A549 (cell line): ENCODE data around the gene C1orf21. TPM values are rescaled to one million over a fixed set of nuclear protein-coding genes. Genes with fewer than 3 reads are reported as not detected.
A peak's percentile ranks its signal among the peaks of the same experiment; 100 is the strongest.

Source experiments
- ATAC-seq, 2 experiments: fragments of 200-7000 bp in 1 of 2; fragments of >200 bp in 1 of 2; cut with Nextera tagmentation in 1 of 2; cut with Tn5 transposase in 1 of 2; 3 replicates each; pipeline versions ENCODE4 v1.8.0 to v1.9.1; 2018 to 2020; ENCODE audit warnings: mild to moderate bottlenecking in 1 of 2, moderate library complexity in 1 of 2
- CTCF ChIA-PET: fragments of 300-600 bp; sonication (Branson Sonifier 250); formaldehyde crosslinking; extraction: SDS; loops from one replicate; lab custom pipeline; 2021; ENCODE audit warnings: antibody characterized with exemption, inconsistent platforms; lab: Yijun Ruan, JAX
- POLR2A ChIA-PET: fragments of 350-600 bp; formaldehyde crosslinking; extraction: SDS; loops from one replicate; lab custom pipeline; 2021; ENCODE audit warnings: antibody characterized with exemption, inconsistent platforms; lab: Yijun Ruan, JAX
- DNase-seq, 2 experiments: peaks; one replicate each; pipeline versions ENCODE4 v3.0.0 to v3.0.0-alpha.2; 2011 to 2016; ENCODE audit warnings: low read depth in 1 of 2, low spot score in 1 of 2
- FAIRE-seq: peaks from 2 replicates; lab custom pipeline; 2011; peaks lifted over from hg19 to GRCh38; lab: Jason Lieb, UNC
- H3K27ac ChIP-seq, 2 experiments: fragments of >200 bp; sonication (Bioruptor Twin); formaldehyde crosslinking; 3 replicates each; pipeline ENCODE4 v1.5.1; 2016 to 2017
- H3K4me1 ChIP-seq: fragments of >200 bp; sonication (Bioruptor Twin); formaldehyde crosslinking; 3 replicates; pipeline ENCODE4 v1.6.1; 2016
- H3K4me2 ChIP-seq: fragments of >200 bp; sonication (Bioruptor Twin); formaldehyde crosslinking; 3 replicates; pipeline ENCODE4 v1.6.1; 2016
- H3K4me3 ChIP-seq: fragments of >200 bp; sonication (Bioruptor Twin); formaldehyde crosslinking; 3 replicates; pipeline ENCODE4 v1.5.1; 2016
- H3K9me3 ChIP-seq: fragments of >200 bp; sonication (Bioruptor Twin); formaldehyde crosslinking; 3 replicates; pipeline ENCODE4 v1.6.1; 2016
- CBX2 ChIP-seq: fragments of 200-600 bp; sonication (generic); IDR thresholded peaks from 2 replicates; pipeline ENCODE4 v1.6.1; 2016; ENCODE audit warnings: low read depth, mild to moderate bottlenecking, borderline replicate concordance
- CBX8 ChIP-seq: fragments of 200-600 bp; sonication (generic); IDR thresholded peaks from 2 replicates; pipeline ENCODE4 v1.6.1; 2016
- FOXS1 ChIP-seq: fragments of 250-450 bp; sonication (Bioruptor Pico); IDR thresholded peaks from 2 replicates; pipeline ENCODE4 v1.5.0; 2020; ENCODE audit warnings: mild to moderate bottlenecking, moderate library complexity
- GATA3 ChIP-seq: IDR thresholded peaks from 2 replicates; pipeline ENCODE4 v1.6.1; 2012; ENCODE audit warnings: borderline replicate concordance
- HDAC2 ChIP-seq: fragments of 200-600 bp; sonication (generic); IDR thresholded peaks from 2 replicates; pipeline ENCODE4 v1.6.1; 2016
- HEYL ChIP-seq: fragments of 250-450 bp; sonication (Bioruptor Pico); IDR thresholded peaks from 2 replicates; pipeline ENCODE4 v1.8.0; 2021; ENCODE audit warnings: mild to moderate bottlenecking, moderate library complexity
- HOXA7 ChIP-seq: fragments of 250-450 bp; sonication (Bioruptor Pico); IDR thresholded peaks from 2 replicates; pipeline ENCODE4 v1.5.0; 2020; ENCODE audit warnings: mild to moderate bottlenecking, moderate library complexity
- HOXB13 ChIP-seq: fragments of 250-450 bp; sonication (Bioruptor Pico); IDR thresholded peaks from 2 replicates; pipeline ENCODE4 v1.5.0; 2020; ENCODE audit warnings: low read depth, mild to moderate bottlenecking, moderate library complexity
- HOXB5 ChIP-seq: fragments of 250-450 bp; sonication (Bioruptor Pico); IDR thresholded peaks from 2 replicates; pipeline ENCODE4 v1.5.0; 2020; ENCODE audit warnings: mild to moderate bottlenecking, moderate library complexity
- NFE2L2 ChIP-seq: fragments of 150-350 bp; conservative IDR thresholded peaks from 2 replicates; pipeline ENCODE4 v1.6.1; 2014; ENCODE audit warnings: low read length
- NPAS2 ChIP-seq: fragments of 250-450 bp; sonication (Bioruptor Pico); IDR thresholded peaks from 2 replicates; pipeline ENCODE4 v1.8.0; 2022; ENCODE audit warnings: mild to moderate bottlenecking, moderate library complexity, borderline replicate concordance
- RAD21 ChIP-seq, 2 experiments: fragments of >200 bp in 1 of 2; sonication (Bioruptor Twin) in 1 of 2; formaldehyde crosslinking in 1 of 2; IDR thresholded peaks in 1 of 2; conservative IDR thresholded peaks in 1 of 2; 2 replicates in 1 of 2; 3 replicates in 1 of 2; pipeline ENCODE4 v1.6.1; 2012 to 2018; ENCODE audit warnings: inconsistent platforms in 1 of 2
- RARB ChIP-seq: fragments of 250-450 bp; sonication (Bioruptor Pico); IDR thresholded peaks from 2 replicates; pipeline ENCODE4 v1.8.0; 2021; ENCODE audit warnings: mild to moderate bottlenecking, moderate library complexity
- SMC3 ChIP-seq: fragments of >200 bp; sonication (Bioruptor Twin); formaldehyde crosslinking; IDR thresholded peaks from 3 replicates; pipeline ENCODE4 v1.6.1; 2018; ENCODE audit warnings: inconsistent platforms
- WGBS: methylation state at CpG from one replicate; pipeline ENCODE4 v1.1.6; 2017; ENCODE audit errors: missing lambda C conversion rate; 5-methylcytosine and 5-hydroxymethylcytosine counted together
- polyA plus RNA-seq, 4 experiments: library from polyadenylated mRNA; depleted of rRNA in 3 of 4; stranded (reverse); fragments of >200 nt; fragmentation: RNase III in 1 of 4; extraction: RNeasy Plus Mini Kit Qiagen cat#74134 plus additional on column Dnase treatment in 1 of 4; gene quantifications; 2 replicates in 3 of 4; 3 replicates in 1 of 4; pipeline ENCODE4 v1.2.3, GENCODE V29; 2011 to 2017
- TF ChIP-seq, protein P1 (sequence below): fragments of >200 bp; sonication (Bioruptor Twin); formaldehyde crosslinking; IDR thresholded peaks from 3 replicates; pipeline ENCODE4 v1.6.1; 2016
- TF ChIP-seq, protein P2 (sequence below): IDR thresholded peaks from 2 replicates; pipeline ENCODE4 v1.6.1; 2012; ENCODE audit warnings: low read depth, borderline replicate concordance
- TF ChIP-seq, protein P3 (sequence below): fragments of 450-650 bp; IDR thresholded peaks from 2 replicates; pipeline ENCODE4 v1.6.1; 2014; ENCODE audit warnings: antibody characterized with exemption
- TF ChIP-seq, protein P4 (sequence below): fragments of >200 bp; sonication (Bioruptor Twin); formaldehyde crosslinking; IDR thresholded peaks from 2 replicates; pipeline ENCODE4 v1.6.1; 2016

Gene C1orf21
- polyA plus RNA-seq, 2 of the 4 experiments (the other 2 are of a cell fraction), result 11.4 to 11.6 TPM

DNA sequence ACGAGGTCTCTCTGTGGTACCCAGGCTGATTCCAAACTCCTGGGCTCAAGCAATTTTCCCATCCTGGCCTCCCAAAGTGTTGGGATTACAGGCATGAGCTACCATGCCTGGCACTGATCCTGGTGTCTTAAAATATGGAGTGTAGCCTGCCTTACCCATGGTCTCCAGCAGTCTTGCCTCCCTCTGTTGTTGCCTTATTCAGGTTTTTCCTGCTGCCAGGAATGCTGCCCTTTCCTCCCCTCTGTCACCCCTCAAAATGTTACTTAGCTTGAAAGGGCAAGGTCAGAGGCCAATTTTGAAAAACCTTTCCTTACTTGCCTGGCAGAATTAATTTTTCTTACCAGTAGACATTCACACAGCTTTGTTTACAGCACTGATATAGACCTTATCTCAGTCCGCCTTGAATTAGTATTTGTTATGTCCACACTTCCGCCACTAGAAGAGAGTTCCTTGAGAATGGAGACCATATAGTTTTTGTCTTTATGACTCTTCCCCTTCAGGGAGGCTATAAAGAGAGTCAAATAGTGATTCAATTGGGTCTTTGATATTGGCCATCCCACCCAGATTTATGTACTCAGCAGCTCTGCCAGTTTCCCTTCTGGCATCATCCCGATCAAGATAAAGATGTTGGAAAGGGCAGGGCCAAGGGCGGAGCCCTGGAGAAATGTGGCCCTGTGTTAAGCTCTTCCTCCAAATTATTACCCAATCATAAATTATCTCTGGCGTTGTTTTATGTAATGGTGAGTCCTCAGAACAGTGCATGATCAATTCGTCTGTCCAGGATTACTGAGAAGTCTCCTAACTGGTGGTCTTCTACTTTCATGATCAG, 38.8 kb downstream of the C1orf21 start:
- TF ChIP-seq, protein P1, sequence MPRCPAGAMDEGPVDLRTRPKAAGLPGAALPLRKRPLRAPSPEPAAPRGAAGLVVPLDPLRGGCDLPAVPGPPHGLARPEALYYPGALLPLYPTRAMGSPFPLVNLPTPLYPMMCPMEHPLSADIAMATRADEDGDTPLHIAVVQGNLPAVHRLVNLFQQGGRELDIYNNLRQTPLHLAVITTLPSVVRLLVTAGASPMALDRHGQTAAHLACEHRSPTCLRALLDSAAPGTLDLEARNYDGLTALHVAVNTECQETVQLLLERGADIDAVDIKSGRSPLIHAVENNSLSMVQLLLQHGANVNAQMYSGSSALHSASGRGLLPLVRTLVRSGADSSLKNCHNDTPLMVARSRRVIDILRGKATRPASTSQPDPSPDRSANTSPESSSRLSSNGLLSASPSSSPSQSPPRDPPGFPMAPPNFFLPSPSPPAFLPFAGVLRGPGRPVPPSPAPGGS, result no peak
- TF ChIP-seq HOXB13 (CRISPR knock-in tag), result no peak
- TF ChIP-seq HOXB5 (CRISPR knock-in tag), result no peak
- no peak for TF ChIP-seq HDAC2
- TF ChIP-seq HEYL (CRISPR knock-in tag), result no peak
- no peak for TF ChIP-seq CBX2
- TF ChIP-seq FOXS1, result no peak
- TF ChIP-seq NFE2L2, result no peak
- TF ChIP-seq, protein P2, sequence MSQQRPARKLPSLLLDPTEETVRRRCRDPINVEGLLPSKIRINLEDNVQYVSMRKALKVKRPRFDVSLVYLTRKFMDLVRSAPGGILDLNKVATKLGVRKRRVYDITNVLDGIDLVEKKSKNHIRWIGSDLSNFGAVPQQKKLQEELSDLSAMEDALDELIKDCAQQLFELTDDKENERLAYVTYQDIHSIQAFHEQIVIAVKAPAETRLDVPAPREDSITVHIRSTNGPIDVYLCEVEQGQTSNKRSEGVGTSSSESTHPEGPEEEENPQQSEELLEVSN, result no peak
- TF ChIP-seq, all 56 proteins: peak for 0
- DNase-seq (no peak), ATAC-seq (peak in 1 of 2 experiments; percentile 47; a peak in 2 of 6 replicates), FAIRE-seq (no peak)
- Histone ChIP-seq H3K4me3 (no peak overlapping the region), H3K4me1 (no peaks in the 10 kb centered on the region), H3K9me3 (no peaks in the 10 kb centered on the region), H3K27ac (no peak overlapping the region), H3K4me2 (no peak overlapping the region)
- POLR2A ChIA-PET, result no interaction called here
- CTCF ChIA-PET, result interaction anchor here (1.0 kb wide), 2 partner anchors 95 to 238 kb away, joined by 3 to 4 read pairs; no protein-coding TSS in a partner anchor
- 59% methylated on average over 7 of the region's 7 CpGs for WGBS

DNA sequence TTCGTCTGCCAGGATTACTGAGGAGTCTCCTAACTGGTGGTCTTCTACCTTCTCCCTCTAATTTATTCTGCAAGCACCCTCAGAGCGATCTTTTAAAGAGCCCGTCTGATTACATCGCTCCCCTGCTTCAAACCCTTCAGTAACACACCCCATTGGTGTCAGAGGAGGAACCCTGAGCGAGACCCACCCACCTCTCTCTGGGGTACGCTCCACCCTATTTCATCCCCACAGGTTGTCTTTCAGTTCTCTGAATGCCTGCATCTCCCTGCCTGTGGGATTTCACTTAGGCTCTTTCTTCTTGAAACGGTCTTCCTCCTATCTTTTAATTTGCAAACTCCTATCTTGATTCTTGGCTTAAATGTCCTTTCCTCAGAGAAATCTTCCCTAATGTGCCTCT, 39.4 kb downstream of the C1orf21 start:
- ChIA-PET POLR2A (no interaction called here), CTCF (interaction anchor here (1.0 kb wide), 1 partner anchor 96 kb away, joined by 3 read pairs; no protein-coding TSS in a partner anchor)
- no peaks in the 10 kb centered on the region for H3K9me3 ChIP-seq
- TF ChIP-seq, protein P3, sequence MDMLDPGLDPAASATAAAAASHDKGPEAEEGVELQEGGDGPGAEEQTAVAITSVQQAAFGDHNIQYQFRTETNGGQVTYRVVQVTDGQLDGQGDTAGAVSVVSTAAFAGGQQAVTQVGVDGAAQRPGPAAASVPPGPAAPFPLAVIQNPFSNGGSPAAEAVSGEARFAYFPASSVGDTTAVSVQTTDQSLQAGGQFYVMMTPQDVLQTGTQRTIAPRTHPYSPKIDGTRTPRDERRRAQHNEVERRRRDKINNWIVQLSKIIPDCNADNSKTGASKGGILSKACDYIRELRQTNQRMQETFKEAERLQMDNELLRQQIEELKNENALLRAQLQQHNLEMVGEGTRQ, result no peak
- TF ChIP-seq SMC3, result no peak
- no peak for TF ChIP-seq CBX8
- no peak for TF ChIP-seq GATA3
- no peak for TF ChIP-seq HEYL (CRISPR knock-in tag)
- TF ChIP-seq, protein P4, sequence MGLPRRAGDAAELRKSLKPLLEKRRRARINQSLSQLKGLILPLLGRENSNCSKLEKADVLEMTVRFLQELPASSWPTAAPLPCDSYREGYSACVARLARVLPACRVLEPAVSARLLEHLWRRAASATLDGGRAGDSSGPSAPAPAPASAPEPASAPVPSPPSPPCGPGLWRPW, result no peak
- TF ChIP-seq RARB (CRISPR knock-in tag), result no peak
- no peak for TF ChIP-seq RAD21 (conservative IDR thresholded peaks at IDR 0.05 in 1 of 2, IDR thresholded peaks at IDR 0.05 in 1 of 2)
- TF ChIP-seq NPAS2 (CRISPR knock-in tag), result no peak
- TF ChIP-seq HOXA7, result no peak
- TF ChIP-seq, protein P1, result no peak
- no peak overlapping the region for H3K4me2 ChIP-seq
- FAIRE-seq, result no peak
- H3K4me1 ChIP-seq, result no peaks in the 10 kb centered on the region
- WGBS, result 72% methylated on average over 7 of the region's 7 CpGs
- no peak overlapping the region for H3K4me3 ChIP-seq
- H3K27ac ChIP-seq, result no peak overlapping the region
- ATAC-seq, result no peak
- DNase-seq, result no peak
